Panc1 (cell line): ENCODE data around the gene FES. TPM values are rescaled to one million over a fixed set of nuclear protein-coding genes. Genes with fewer than 3 reads are reported as not detected.

ENCODE experiments used
- ATAC-seq: fragments of 200-7000 bp; cut with Tn5 transposase; 2 replicates; pipeline ENCODE4 v1.9.1; 2020; ENCODE audit warnings: mild to moderate bottlenecking, moderate library complexity
- BruUV-seq: library from RNA; stranded (reverse); fragments of 400-500 nt; replicated peaks from 2 replicates; lab custom pipeline; 2021; lab: Mats Ljungman, UMichigan
- CTCF ChIA-PET: fragments of 300-600 bp; sonication (Branson Sonifier 250); formaldehyde crosslinking; loops from one replicate; lab custom pipeline; 2022; ENCODE audit warnings: antibody characterized with exemption; lab: Charles Lee
- POLR2A ChIA-PET: fragments of 300-600 bp; sonication (Branson Sonifier 250); formaldehyde crosslinking; loops from one replicate; lab custom pipeline; 2022; ENCODE audit warnings: antibody characterized with exemption; lab: Charles Lee
- DNase-seq: peaks from one replicate; pipeline ENCODE4 v3.0.0-alpha.2; 2010; ENCODE audit warnings: low read depth, low spot score
- H3K27ac ChIP-seq: 2 replicates; pipeline ENCODE4 v1.5.1; 2011; ENCODE audit warnings: mild to moderate bottlenecking, low read length, inconsistent platforms
- H3K27me3 ChIP-seq: fragments of 200-500 bp; sonication (Bioruptor generic); 2 replicates; pipeline ENCODE4 v1.6.0; 2014; ENCODE audit warnings: low read length, inconsistent platforms; ENCODE audit not compliant: control insufficient read depth, insufficient read depth
- H3K36me3 ChIP-seq: fragments of 200-500 bp; sonication (Bioruptor generic); 2 replicates; pipeline ENCODE4 v1.5.1; 2014; ENCODE audit warnings: inconsistent platforms, mild to moderate bottlenecking, low read length, moderate library complexity; ENCODE audit not compliant: control insufficient read depth, insufficient read depth
- H3K4me1 ChIP-seq: 2 replicates; pipeline ENCODE4 v1.5.1; 2011; ENCODE audit warnings: inconsistent platforms, mild to moderate bottlenecking, low read length, moderate library complexity; ENCODE audit not compliant: control insufficient read depth, insufficient read depth
- H3K4me3 ChIP-seq, 2 experiments: 2 replicates each; pipeline ENCODE4 v1.5.1; 2011 to 2012; ENCODE audit warnings: low read depth in 2 of 2, low read length in 2 of 2, mild to moderate bottlenecking in 2 of 2, inconsistent platforms in 1 of 2, moderate library complexity in 1 of 2
- H3K9me3 ChIP-seq: fragments of 200-500 bp; sonication (Bioruptor generic); 2 replicates; pipeline ENCODE4 v1.5.1; 2014; ENCODE audit warnings: low read depth, mild to moderate bottlenecking, inconsistent platforms, low read length, moderate library complexity; ENCODE audit not compliant: control insufficient read depth, insufficient read depth
- CTCF ChIP-seq: fragments of 450-650 bp; IDR thresholded peaks from 2 replicates; pipeline ENCODE4 v1.5.1; 2017; ENCODE audit warnings: mild to moderate bottlenecking
- POLR2AphosphoS5 ChIP-seq: IDR thresholded peaks from 2 replicates; pipeline ENCODE4 v1.6.1; 2012; ENCODE audit warnings: mild to moderate bottlenecking, low read depth, low read length, moderate library complexity
- SIN3A ChIP-seq: IDR thresholded peaks from 2 replicates; pipeline ENCODE4 v1.6.1; 2012; ENCODE audit warnings: low read depth, mild to moderate bottlenecking, low read length, moderate library complexity, borderline replicate concordance; ENCODE audit not compliant: insufficient read depth
- TCF7L2 ChIP-seq: IDR thresholded peaks from 2 replicates; pipeline ENCODE4 v1.6.1; 2011; ENCODE audit warnings: mild to moderate bottlenecking, low read depth, low read length, inconsistent platforms
- in situ Hi-C: cut with HindIII; loops from 2 replicates; pipeline ENCODE4 v1.10.0; 2016; ENCODE audit warnings: low sequenced_read_pairs, low pct_unique_long_range_greater_than_20kb
- intact Hi-C: fragments of 100-400 bp; cut with micrococcal nuclease; formaldehyde crosslinking; loops from one replicate; pipeline ENCODE4 v1.10.0; 2022; ENCODE audit not compliant: unreplicated experiment
- total RNA-seq: library from RNA; stranded (reverse); gene quantifications from one replicate; pipeline ENCODE4 v1.2.1, GENCODE V29; 2021; ENCODE audit not compliant: unreplicated experiment
- TF ChIP-seq, protein P1 (sequence below), 2 experiments: IDR thresholded peaks; 2 replicates each; pipeline ENCODE4 v1.6.1; 2011 to 2012; ENCODE audit warnings: low read depth in 2 of 2, control low read depth in 1 of 2, low read length in 1 of 2, mild to moderate bottlenecking in 1 of 2, moderate library complexity in 1 of 2; ENCODE audit not compliant: insufficient read depth in 1 of 2

FES gene
- total RNA-seq, 1 experiment from 2014 or later: 0.64 TPM

DNA sequence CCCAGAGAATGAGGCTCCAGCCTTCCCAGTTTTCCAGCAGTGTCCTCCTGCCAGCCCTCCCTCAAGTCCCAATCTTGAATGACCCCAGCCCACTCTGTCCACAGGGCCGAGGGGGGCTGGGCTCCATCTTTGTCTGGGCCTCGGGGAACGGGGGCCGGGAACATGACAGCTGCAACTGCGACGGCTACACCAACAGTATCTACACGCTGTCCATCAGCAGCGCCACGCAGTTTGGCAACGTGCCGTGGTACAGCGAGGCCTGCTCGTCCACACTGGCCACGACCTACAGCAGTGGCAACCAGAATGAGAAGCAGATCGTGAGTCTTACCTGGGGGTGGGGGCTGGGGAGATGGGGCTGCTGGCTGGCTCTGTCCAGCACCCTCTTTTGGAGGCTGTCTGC lies 5.6 kb upstream of the FES start:
- POLR2A ChIA-PET: no interaction called here
- Histone ChIP-seq H3K4me3 (no peak overlapping the region), H3K4me1 (peaks cover 11% of the 10 kb centered on the region), H3K27ac (no peak overlapping the region), H3K9me3 (no peaks in the 10 kb centered on the region), H3K36me3 (peaks cover 3% of the 10 kb centered on the region; the same call in 1 of the 2 replicates), H3K27me3 (no peaks in the 10 kb centered on the region)
- in situ Hi-C loops (no loop called here), intact Hi-C loops (no loop called here)
- BruUV-seq: no TSS peak
- CTCF ChIA-PET: no interaction called here
- DNase-seq (no peak), ATAC-seq (no peak)
- TF ChIP-seq TCF7L2 (no peak), CTCF (no peak), SIN3A (no peak), POLR2AphosphoS5 (no peak)
- TF ChIP-seq, protein P1, sequence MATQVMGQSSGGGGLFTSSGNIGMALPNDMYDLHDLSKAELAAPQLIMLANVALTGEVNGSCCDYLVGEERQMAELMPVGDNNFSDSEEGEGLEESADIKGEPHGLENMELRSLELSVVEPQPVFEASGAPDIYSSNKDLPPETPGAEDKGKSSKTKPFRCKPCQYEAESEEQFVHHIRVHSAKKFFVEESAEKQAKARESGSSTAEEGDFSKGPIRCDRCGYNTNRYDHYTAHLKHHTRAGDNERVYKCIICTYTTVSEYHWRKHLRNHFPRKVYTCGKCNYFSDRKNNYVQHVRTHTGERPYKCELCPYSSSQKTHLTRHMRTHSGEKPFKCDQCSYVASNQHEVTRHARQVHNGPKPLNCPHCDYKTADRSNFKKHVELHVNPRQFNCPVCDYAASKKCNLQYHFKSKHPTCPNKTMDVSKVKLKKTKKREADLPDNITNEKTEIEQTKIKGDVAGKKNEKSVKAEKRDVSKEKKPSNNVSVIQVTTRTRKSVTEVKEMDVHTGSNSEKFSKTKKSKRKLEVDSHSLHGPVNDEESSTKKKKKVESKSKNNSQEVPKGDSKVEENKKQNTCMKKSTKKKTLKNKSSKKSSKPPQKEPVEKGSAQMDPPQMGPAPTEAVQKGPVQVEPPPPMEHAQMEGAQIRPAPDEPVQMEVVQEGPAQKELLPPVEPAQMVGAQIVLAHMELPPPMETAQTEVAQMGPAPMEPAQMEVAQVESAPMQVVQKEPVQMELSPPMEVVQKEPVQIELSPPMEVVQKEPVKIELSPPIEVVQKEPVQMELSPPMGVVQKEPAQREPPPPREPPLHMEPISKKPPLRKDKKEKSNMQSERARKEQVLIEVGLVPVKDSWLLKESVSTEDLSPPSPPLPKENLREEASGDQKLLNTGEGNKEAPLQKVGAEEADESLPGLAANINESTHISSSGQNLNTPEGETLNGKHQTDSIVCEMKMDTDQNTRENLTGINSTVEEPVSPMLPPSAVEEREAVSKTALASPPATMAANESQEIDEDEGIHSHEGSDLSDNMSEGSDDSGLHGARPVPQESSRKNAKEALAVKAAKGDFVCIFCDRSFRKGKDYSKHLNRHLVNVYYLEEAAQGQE (IDR thresholded peaks at IDR 0.05; ENCODE audit: insufficient read depth in 1 of 2, low read depth in 2 of 2, low read length in 1 of 2): no peak

DNA sequence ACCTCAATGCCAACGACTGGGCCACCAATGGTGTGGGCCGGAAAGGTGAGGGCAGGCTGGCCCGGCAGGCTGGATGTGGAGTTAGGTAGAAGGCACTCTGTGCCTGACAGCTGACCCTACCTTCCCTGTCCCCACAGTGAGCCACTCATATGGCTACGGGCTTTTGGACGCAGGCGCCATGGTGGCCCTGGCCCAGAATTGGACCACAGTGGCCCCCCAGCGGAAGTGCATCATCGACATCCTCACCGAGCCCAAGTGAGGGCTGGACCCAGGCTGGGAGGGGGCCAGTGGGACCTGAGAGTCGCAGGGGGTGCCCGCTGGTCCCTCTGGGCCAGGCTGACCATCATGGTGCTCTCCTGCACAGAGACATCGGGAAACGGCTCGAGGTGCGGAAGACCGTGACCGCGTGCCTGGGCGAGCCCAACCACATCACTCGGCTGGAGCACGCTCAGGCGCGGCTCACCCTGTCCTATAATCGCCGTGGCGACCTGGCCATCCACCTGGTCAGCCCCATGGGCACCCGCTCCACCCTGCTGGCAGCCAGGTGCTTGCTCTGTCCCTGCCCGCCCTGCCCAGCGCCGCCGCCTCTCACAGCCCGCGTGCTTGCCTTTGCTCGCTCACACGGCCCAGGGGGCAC lies 4.5 kb upstream of the FES start:
- Histone ChIP-seq H3K4me3 (no peak overlapping the region), H3K27me3 (no peaks in the 10 kb centered on the region), H3K9me3 (no peaks in the 10 kb centered on the region), H3K36me3 (peaks cover 3% of the 10 kb centered on the region; the same call in 1 of the 2 replicates), H3K27ac (no peak overlapping the region), H3K4me1 (no peaks in the 10 kb centered on the region)
- ChIA-PET CTCF (no interaction called here), POLR2A (no interaction called here)
- TF ChIP-seq CTCF (no peak), TCF7L2 (no peak), SIN3A (no peak), POLR2AphosphoS5 (no peak)
- TF ChIP-seq, protein P1 (IDR thresholded peaks at IDR 0.05; ENCODE audit: insufficient read depth in 1 of 2, low read depth in 2 of 2, low read length in 1 of 2): no peak
- no TSS peak for BruUV-seq
- in situ Hi-C loops: no loop called here
- DNase-seq (no peak), ATAC-seq (no peak)
- intact Hi-C loops: no loop called here
